HG02852 (cell line): ENCODE data around the gene PRX.
A peak's percentile ranks its signal among the peaks of the same experiment; 100 is the strongest.
"Not testable (repeated sequence)": the region's sequence is repeated elsewhere in the genome, so short reads cannot be mapped to it uniquely, and the experiment has no call there.

ENCODE experiments used
- ATAC-seq: cut with Tn5 transposase; IDR thresholded peaks from one replicate; pipeline ENCODE4 v1.9.1; 2021; ENCODE audit warnings: mild to moderate bottlenecking, moderate library complexity; ENCODE audit not compliant: unreplicated experiment

PRX gene

GRCh38 chr19:40414542-40415535 lies 1.7 kb upstream of the PRX start:
- ATAC-seq: no peak

- ATAC-seq: no peak
Measured at GRCh38 chr19:40412866-40413265, 312 bp downstream of the PRX start.

GRCh38 chr19:40411958-40412499 lies 1.1 kb downstream of the PRX start:
- no peak for ATAC-seq

- no peak for ATAC-seq
Measured at GRCh38 chr19:40411125-40411842, 1.9 kb downstream of the PRX start.

GRCh38 chr19:40410030-40410389 lies 3.2 kb downstream of the PRX start:
- no peak for ATAC-seq

GRCh38 chr19:40408598-40408925 lies 4.6 kb downstream of the PRX start:
- not testable (repeated sequence) for ATAC-seq

- ATAC-seq: no peak
Measured at GRCh38 chr19:40407714-40408597, 5.2 kb downstream of the PRX start.

GRCh38 chr19:40403262-40403984 lies 9.8 kb downstream of the PRX start:
- ATAC-seq: peak; percentile 61

GRCh38 chr19:40400559-40400958 lies 12.6 kb downstream of the PRX start:
- ATAC-seq: no peak

- no peak for ATAC-seq
Measured at GRCh38 chr19:40398417-40399131, 14.6 kb downstream of the PRX start.

GRCh38 chr19:40397568-40397906 lies 15.6 kb downstream of the PRX start:
- ATAC-seq: no peak

GRCh38 chr19:40396886-40397567 lies 16.2 kb downstream of the PRX start:
- ATAC-seq: no peak

GRCh38 chr19:40395956-40396355 lies 17.2 kb downstream of the PRX start:
- ATAC-seq: no peak

- no peak for ATAC-seq
Measured at GRCh38 chr19:40394816-40395210, 18.4 kb downstream of the PRX start.

GRCh38 chr19:40393894-40394815 lies 19.0 kb downstream of the PRX start:
- ATAC-seq: no peak

- ATAC-seq: no peak
Measured at GRCh38 chr19:40392894-40393517, 20.2 kb downstream of the PRX start.

GRCh38 chr19:40392123-40392522 lies 21.1 kb downstream of the PRX start:
- no peak for ATAC-seq
